Measurements from ENCODE around the gene TGFBR1. TPM values are rescaled to one million over a fixed set of nuclear protein-coding genes. Genes with fewer than 3 reads are reported as not detected.

Gene TGFBR1
- polyA plus RNA-seq, 1 donor from 2014 or later: 78.0 TPM

- TF ChIP-seq MXI1 (conservative IDR thresholded peaks at IDR 0.05; ENCODE audit: poor library complexity, severe bottlenecking) (no peak), REST (IDR thresholded peaks at IDR 0.05; ENCODE audit: borderline replicate concordance) (no peak), EZH2 (IDR thresholded peaks at IDR 0.05; ENCODE audit: borderline replicate concordance, insufficient read depth, low read length, poor library complexity, severe bottlenecking) (no peak), POLR2AphosphoS5 (IDR thresholded peaks at IDR 0.05) (no peak), SMC3 (conservative IDR thresholded peaks at IDR 0.05; ENCODE audit: poor library complexity) (no peak), EP300 (conservative IDR thresholded peaks at IDR 0.05; ENCODE audit: poor library complexity, severe bottlenecking) (no peak), TAF1 (IDR thresholded peaks at IDR 0.05; ENCODE audit: low read depth) (no peak), CTCF (IDR thresholded peaks at IDR 0.05; ENCODE audit: poor library complexity, severe bottlenecking) (no peak), RAD21 (conservative IDR thresholded peaks at IDR 0.05) (no peak)
- Histone ChIP-seq H3K9ac (ENCODE audit: low read length) (no peak overlapping the region), H3K36me3 (ENCODE audit: insufficient read depth, low read length) (no peaks in the 10 kb centered on the region), H3K4me3 (ENCODE audit: low read length) (no peak overlapping the region), H4K20me1 (ENCODE audit: insufficient read depth) (no peaks in the 10 kb centered on the region), H3K27me3 (ENCODE audit: insufficient read depth, low read depth, low read length) (no peaks in the 10 kb centered on the region), H3K27ac (ENCODE audit: low read length) (no peak overlapping the region), H3K4me2 (ENCODE audit: low read length) (no peak overlapping the region), H3K9me2 (ENCODE audit: insufficient read depth, low read length) (no peaks in the 10 kb centered on the region), H3F3A (ENCODE audit: insufficient read depth, low read length, poor library complexity, severe bottlenecking) (no peaks in the 10 kb centered on the region), H3K9me3 (ENCODE audit: low read length) (no peaks in the 10 kb centered on the region), H3K79me2 (replicated peaks; ENCODE audit: insufficient read depth, low read length) (no peaks in the 10 kb centered on the region), H2AFZ (ENCODE audit: low read depth, low read length) (no peak overlapping the region)
These were observed 74.3 kb downstream of the TGFBR1 start for GRCh38 chr9:99178912-99179872.

GRCh38 chr9:99180199-99180598, 75.3 kb downstream of the TGFBR1 start:
- Histone ChIP-seq H3K79me2 (replicated peaks; ENCODE audit: insufficient read depth, low read length) (no peaks in the 10 kb centered on the region), H3K36me3 (ENCODE audit: insufficient read depth, low read length) (no peaks in the 10 kb centered on the region), H4K20me1 (ENCODE audit: insufficient read depth) (no peaks in the 10 kb centered on the region), H3K9me3 (ENCODE audit: low read length) (no peaks in the 10 kb centered on the region), H3K9me2 (ENCODE audit: insufficient read depth, low read length) (no peaks in the 10 kb centered on the region), H3K9ac (ENCODE audit: low read length) (no peak overlapping the region), H3K27me3 (ENCODE audit: insufficient read depth, low read depth, low read length) (no peaks in the 10 kb centered on the region), H2AFZ (ENCODE audit: low read depth, low read length) (no peak overlapping the region), H3F3A (ENCODE audit: insufficient read depth, low read length, poor library complexity, severe bottlenecking) (no peaks in the 10 kb centered on the region), H3K27ac (ENCODE audit: low read length) (no peak overlapping the region), H3K4me2 (ENCODE audit: low read length) (no peak overlapping the region), H3K4me3 (ENCODE audit: low read length) (no peak overlapping the region)
- TF ChIP-seq EZH2 (IDR thresholded peaks at IDR 0.05; ENCODE audit: borderline replicate concordance, insufficient read depth, low read length, poor library complexity, severe bottlenecking) (no peak), CTCF (IDR thresholded peaks at IDR 0.05; ENCODE audit: poor library complexity, severe bottlenecking) (no peak), POLR2AphosphoS5 (IDR thresholded peaks at IDR 0.05) (no peak), MXI1 (conservative IDR thresholded peaks at IDR 0.05; ENCODE audit: poor library complexity, severe bottlenecking) (no peak), TAF1 (IDR thresholded peaks at IDR 0.05; ENCODE audit: low read depth) (no peak), EP300 (conservative IDR thresholded peaks at IDR 0.05; ENCODE audit: poor library complexity, severe bottlenecking) (no peak), SMC3 (conservative IDR thresholded peaks at IDR 0.05; ENCODE audit: poor library complexity) (no peak)

All from neural cell (in vitro differentiated cells).